Measurements from ENCODE around the gene PHKG2. TPM values are rescaled to one million over a fixed set of nuclear protein-coding genes. Genes with fewer than 3 reads are reported as not detected.

PHKG2 gene
- polyA plus RNA-seq, 10 donors: 8.3 to 15.3 (median 11.9) TPM

DNA sequence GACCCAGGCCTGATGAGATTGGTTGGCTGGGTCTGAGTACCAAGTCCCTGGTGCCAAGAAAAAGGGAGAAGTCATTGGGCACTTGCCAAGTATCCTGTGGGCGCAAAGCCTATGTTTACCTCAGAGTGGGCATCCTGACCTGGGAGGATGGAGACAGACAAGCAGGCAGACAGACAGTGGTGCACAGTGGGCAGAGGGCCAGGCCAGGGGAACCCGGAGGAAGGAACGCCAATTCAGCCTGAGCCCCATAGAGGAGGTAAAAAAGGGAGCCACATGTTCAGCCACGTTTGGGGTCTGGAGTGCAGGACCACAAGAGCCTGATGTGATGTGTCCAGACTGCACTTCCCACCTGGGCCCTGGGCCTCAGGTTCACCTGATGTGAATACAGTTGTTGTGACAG lies 5.4 kb downstream of the PHKG2 start:
- no peak for DNase-seq

DNA sequence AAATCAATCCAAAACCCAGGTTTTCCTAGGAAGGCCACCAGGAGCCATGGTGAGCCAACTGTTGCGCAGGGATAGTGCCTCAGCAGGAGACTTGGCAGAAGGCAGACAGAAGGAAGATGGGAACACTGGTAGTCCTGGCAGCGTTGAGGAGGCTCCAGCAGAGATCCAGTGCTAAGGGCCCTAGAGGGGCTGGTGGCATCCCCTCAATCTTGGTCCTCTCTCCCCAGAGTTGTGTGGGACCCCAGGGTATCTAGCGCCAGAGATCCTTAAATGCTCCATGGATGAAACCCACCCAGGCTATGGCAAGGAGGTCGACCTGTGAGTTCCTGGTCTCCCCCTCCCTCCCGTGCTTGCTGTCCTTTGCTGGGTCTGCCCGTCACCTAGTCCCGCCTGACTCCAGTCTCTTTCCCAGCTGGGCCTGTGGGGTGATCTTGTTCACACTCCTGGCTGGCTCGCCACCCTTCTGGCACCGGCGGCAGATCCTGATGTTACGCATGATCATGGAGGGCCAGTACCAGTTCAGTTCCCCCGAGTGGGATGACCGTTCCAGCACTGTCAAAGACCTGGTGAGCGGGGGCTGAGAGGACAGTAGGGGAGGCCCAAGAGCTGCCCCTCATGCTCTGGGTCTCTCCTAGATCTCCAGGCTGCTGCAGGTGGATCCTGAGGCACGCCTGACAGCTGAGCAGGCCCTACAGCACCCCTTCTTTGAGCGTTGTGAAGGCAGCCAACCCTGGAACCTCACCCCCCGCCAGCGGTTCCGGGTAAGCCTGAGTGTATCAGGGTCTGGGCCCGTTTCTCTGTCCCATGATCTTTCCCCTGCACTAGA lies 7.9 kb downstream of the PHKG2 start:
- no peak for DNase-seq

- DNase-seq: no peak
Measured at GRCh38 chr16:30756781-30757100, 8.5 kb downstream of the PHKG2 start.

DNA sequence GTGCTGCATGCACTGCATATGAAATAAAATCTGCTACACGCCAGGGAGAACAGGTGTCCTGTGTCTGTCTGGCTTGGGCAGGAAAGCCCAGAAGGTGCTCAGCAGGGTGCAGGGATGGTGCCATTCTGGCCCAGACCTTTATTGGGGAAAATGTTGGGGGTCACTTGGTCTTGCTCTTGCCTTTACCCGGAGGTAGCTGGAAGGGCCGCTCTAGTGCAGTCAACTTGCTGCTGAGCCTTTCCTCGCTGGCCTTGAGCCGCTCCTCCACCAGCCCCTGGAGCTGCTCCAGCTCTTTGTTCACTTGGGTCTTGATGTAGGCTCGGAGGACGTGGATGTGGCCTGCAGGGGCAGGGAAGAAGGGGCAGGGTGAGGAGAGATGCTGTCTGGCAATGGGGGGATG lies 9.1 kb downstream of the PHKG2 start:
- no peak for DNase-seq

GRCh38 chr16:30758988-30759491 lies 10.8 kb downstream of the PHKG2 start:
- no peak for DNase-seq

- DNase-seq: no peak
Measured at GRCh38 chr16:30760001-30760559, 11.9 kb downstream of the PHKG2 start.

DNA sequence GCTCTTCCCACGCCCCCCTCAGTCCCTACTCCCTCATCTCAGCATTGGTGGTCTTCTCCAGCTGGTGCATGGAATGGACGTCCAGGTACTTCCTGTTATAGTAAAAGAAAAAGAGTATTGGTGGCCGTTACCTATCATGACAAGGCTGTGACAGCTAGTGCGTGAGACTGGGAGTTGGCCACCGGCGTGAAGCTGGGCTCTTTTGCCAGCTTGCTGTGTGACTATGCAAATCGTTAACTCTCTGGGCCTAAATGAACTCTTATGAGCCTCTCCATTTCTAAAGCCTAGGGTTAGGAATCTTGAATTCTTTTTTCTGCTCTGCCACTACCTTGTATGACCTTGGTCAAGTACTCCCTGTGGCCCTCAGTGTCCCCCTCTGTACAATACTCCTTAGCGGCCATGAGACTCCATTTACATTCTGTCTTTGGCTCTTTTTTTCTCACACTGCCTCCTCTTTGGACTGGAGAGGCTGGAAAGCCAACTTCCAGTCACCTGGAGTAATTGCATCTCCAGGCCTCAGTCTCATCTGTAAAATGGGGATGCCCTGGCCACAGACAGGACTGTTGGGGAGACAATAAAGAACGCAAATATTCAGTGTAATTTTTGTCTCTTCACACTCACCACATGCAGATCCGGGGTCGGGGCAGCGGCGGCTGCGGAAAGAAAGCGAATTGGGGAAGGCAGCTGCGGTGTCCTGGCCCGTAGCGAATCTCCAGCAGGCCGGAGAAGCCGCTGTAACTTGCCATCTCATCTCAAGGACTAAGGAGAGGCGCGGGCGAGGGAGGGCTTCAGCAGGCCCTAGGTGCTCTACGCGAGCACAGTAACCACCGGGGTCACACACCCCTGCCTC lies 12.6 kb downstream of the PHKG2 start:
- no peak for DNase-seq

- DNase-seq: peak in 1 of 3 donors; percentile 59
Measured at GRCh38 chr16:30761427-30761927, 13.3 kb downstream of the PHKG2 start.

DNA sequence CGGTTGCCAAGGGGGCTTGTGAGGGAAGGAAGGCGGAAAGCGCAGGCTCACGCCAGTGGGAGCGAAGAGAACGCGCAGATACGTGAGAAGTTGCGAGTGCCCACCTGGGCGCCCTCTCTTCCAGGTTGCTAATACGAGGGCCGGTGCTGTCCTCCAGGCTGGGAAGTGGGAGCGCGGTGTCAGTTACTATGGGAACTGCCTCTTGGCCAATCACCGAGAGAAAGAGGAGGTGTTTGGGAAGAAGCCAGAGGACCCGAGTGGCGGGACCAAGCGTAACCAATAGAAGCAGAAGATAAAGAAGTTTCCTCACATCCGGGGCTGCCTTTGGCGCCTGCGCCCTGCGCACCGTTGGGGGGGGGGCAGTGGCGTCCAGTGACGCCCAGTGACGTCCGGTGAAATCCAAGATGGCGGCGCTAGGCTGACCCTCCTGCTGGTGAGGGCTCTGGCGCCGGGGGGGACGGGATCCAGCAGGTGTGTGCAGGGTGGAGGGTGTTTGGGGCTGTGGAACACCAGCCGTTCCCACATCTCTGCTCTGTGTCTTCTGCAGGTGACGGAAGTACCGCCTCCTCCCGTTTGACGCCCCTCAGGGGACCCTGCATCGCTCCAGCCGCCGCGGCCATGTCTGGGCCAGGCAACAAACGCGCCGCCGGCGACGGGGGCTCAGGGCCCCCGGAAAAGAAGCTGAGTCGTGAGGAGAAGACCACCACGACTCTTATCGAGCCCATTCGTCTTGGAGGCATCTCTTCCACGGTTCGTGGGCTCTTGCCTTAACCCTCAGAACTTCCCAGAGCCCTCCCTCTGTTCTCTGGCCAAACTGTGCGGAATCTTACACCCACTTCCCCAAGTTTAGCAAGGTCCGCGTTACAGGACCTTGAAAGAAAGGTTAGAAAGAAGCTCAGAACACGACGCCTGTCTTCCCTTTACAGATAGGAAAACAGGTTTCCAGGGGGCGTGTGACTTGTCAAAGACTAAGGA lies 14.0 kb downstream of the PHKG2 start, which contains the start of the genes CFAP119 and RNF40:
CFAP119 (minus strand) TSS at position 135 of the 975 bp plus-strand sequence. CDS start 314 bp downstream, outside the sequence.
RNF40 (plus strand) TSS at position 395 of the 975 bp plus-strand sequence; CDS start at position 619, 224 bp downstream.
- DNase-seq: peak; percentile 98 to 100 (median 99)

GRCh38 chr16:30762991-30763725 lies 14.9 kb downstream of the PHKG2 start:
- no peak for DNase-seq

DNA sequence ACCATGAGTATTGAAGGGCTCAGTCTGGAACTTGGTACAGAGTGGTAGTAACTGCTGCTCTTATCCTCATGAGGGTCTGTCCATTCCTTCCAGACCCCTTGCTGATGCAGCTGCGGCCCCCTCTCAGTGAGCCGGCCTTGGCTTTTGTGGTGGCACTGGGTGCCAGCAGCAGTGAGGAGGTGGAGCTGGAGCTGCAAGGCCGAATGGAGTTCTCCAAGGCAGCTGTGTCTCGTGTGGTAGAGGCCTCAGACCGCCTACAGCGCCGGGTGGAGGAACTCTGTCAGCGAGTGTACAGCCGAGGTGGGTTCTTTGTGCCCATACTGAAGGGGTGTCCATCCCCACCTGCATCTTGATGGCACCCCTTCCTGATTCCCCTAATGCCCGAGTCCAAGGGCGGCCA lies 15.9 kb downstream of the PHKG2 start:
- DNase-seq: no peak

DNA sequence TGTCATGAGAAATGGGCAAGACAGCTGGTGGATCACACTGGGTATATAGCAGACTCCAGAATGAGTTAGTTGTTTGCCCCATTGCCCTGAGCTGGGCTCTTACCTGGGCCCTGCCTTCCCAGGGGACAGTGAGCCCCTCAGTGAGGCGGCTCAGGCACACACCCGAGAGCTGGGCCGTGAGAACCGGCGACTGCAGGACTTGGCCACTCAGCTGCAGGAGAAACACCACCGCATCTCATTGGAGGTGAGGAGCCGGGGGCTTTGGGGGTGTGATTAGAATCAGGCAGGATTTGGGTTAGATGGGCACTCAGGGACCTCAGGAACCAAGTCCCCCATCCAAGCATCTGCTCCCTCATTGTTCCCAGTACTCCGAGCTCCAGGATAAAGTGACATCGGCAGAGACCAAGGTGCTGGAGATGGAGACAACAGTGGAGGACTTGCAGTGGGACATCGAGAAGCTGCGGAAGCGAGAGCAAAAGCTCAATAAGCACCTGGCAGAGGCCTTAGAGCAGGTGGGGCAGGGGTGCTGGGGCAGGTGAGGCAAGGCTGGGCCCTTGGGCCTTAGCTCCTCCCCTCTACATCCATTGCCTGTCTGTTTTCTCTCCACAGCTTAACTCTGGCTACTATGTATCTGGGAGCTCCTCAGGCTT lies 16.7 kb downstream of the PHKG2 start:
- no peak for DNase-seq

GRCh38 chr16:30766206-30766932 lies 18.1 kb downstream of the PHKG2 start:
- DNase-seq: no peak

- no peak for DNase-seq
Measured at GRCh38 chr16:30766933-30767284, 18.7 kb downstream of the PHKG2 start.

DNA sequence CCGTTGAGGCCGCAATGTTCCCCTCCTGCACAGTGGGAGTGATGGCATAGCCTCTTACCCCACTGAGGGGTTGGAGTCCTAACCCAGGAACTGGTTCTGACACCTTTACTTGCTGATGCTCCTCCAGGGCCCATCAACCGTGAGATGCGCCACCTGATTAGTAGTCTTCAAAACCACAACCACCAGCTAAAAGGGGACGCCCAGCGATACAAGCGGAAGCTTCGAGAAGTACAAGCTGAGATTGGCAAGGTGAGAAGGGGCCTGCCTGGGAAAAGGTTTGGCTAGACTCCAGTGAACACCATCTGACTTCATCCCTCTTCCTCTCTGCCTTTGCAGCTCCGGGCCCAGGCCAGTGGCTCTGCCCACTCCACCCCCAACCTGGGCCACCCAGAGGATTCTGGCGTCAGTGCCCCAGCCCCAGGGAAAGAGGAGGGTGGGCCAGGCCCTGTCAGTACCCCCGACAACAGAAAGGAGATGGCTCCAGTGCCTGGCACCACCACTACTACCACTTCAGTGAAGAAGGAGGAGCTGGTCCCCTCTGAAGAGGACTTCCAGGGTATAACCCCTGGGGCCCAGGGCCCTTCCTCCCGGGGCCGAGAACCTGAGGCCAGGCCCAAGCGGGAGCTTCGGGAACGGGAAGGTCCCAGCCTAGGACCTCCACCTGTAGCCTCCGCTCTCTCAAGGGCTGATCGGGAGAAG lies 19.7 kb downstream of the PHKG2 start:
- DNase-seq: no peak

GRCh38 chr16:30768583-30769181 lies 20.5 kb downstream of the PHKG2 start:
- DNase-seq: no peak

DNA sequence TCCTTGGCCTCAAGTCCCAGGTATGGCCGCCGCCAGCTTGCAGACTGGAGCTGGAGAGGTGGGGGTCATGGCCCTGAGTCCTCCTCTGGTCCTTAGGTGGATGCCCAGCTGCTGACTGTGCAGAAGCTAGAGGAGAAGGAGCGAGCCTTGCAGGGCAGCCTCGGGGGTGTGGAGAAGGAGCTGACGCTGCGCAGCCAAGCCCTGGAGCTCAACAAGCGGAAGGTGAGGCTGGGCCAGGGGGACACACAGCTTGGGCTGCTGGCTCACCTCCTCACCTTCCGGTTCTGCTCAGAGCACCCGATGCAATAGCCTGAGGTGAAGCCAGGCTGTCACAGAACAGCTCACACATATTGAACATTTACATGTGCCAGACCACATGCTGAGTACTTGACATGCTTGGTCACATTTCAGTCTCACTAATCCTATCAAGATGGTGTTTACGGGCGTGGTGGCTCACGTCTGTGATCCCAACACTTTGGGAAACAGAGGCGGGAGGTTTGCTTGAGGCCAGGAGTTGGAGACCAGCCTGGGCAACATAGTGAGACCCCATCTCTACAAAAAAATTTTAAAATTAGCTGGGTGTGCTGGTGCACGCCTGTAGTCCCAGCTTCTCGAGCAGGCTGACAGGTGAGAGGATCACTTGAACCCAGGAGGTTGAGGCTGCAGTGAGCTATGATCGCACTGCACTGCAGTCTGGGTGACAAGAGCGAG lies 21.3 kb downstream of the PHKG2 start:
- DNase-seq: no peak
